ENCODE results near the gene NXNL2.
A peak's percentile ranks its signal among the peaks of the same experiment; 100 is the strongest.

The NXNL2 gene

GRCh38 chr9:88578121-88579049, 43.4 kb downstream of the NXNL2 start:
- peak; percentile 52 for DNase-seq (ENCODE audit: low spot score)

DNA sequence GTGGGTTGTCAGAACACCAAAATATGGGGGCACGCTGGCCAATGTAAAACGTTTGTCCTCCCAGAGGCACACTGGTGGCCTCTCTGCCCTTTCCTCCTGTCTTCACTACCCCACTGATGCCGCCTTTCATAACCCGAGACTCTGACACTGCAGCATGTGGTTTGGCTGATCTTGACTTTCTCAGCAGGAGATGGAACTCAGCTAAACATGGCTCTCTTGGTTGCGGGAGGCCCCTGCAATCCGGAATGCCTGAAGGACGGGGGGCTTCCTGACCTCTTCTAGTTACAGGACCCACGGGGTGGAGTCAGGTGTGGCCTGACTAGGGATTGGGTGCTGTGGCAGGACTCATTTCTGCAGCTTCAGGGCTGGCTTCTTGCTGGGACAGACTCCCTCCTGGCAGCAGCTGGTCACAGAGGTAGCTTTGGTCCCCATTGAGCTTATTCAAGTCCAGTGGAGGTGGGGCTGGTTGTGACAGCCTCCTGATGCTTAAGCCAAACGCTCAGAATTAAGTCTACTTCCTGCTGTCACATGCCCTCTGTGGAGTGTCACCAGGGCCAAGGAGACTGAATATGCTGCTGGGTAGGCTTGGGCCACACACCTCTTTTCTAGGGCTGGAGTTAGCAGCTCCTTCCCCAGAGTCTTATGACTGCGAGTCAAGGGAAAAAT, 44.2 kb downstream of the NXNL2 start:
- DNase-seq (ENCODE audit: low spot score) = no peak

GRCh38 chr9:88580961-88581360, 46.0 kb downstream of the NXNL2 start:
- no peak for DNase-seq (ENCODE audit: low spot score)

- DNase-seq (ENCODE audit: low spot score) = no peak
Measured at GRCh38 chr9:88583901-88584596, 49.1 kb downstream of the NXNL2 start.

DNA sequence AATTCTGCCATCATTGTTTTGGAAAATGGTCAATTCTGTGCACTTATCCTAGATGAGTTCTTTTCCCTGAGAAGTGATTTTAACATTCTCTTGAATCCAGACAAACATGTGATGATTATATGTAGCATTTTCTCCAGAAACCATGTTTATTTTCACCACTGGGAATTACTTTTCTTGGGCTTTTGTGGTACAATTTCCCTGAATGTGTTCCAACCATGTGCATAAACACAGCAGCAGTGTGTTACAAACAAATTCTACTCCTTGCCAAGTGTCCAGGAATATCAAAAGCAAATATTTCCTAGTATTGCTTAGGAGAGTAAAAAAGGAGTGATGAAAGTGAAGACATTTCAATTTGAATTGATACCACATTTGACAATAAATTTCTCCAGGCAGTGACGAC, 50.4 kb downstream of the NXNL2 start:
- DNase-seq (ENCODE audit: low spot score) = no peak

- no peak for DNase-seq (ENCODE audit: low spot score)
Measured at GRCh38 chr9:88586452-88586851, 51.5 kb downstream of the NXNL2 start.

- no peak for DNase-seq (ENCODE audit: low spot score)
Measured at GRCh38 chr9:88587182-88587581, 52.2 kb downstream of the NXNL2 start.

GRCh38 chr9:88587885-88588649, 53.1 kb downstream of the NXNL2 start:
- DNase-seq (ENCODE audit: low spot score) = no peak

DNA sequence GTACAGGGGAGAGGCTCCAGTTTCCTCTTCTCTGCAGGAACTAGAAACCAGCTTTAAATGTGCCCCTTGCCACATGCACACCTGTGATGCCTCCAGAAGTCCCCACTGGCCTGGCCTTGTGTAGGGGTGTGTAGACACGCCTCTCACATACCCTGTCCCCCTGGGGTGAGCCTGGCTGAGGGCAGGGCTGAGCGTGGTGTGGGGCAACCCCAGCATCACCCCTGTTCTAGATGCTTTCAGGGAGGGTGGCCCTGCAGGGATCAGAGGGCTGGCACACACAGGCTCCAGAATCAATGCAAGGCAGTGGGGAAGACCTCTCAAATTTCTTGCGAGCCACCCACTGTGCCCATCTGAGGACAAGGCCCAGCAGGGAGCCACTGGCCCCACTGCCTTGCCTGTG, 54.7 kb downstream of the NXNL2 start:
- DNase-seq (ENCODE audit: low spot score) = no peak

GRCh38 chr9:88590558-88591146, 55.7 kb downstream of the NXNL2 start:
- DNase-seq (ENCODE audit: low spot score) = no peak

DNA sequence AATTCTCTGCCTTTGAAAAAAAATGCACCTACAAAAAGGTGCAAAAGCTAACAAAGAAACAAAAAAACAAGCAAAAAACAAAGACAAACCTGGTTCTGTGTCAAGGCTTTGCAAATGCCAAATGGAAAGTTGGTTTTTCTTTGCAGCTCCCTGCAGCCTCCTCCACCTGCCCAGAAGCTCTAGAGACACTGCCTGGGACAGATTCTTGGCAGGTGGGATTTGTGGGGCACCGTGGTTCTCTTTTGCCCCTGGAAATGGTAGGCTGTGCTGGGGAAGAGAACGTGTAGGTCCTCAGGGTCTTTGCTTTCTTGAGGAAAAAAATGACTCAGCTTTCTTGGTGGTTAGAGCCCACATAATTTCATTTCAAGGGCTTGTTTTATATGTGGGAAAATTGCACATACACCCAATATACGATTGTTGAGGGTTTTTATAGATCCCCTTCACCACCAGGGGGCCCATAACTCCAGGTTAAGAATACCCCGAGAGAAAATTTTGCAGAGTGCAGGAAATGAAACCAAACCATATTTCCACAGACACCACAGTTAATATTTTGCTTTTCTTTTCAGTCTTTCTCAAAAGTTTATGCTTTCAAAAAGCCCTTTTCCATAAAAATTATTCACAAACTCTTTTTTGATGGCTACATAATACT, 58.7 kb downstream of the NXNL2 start:
- peak; percentile 42 for DNase-seq (ENCODE audit: low spot score)
